K562 (cell line): Measurements from ENCODE around the gene PPP2R5A. TPM values are rescaled to one million over a fixed set of nuclear protein-coding genes. Genes with fewer than 3 reads are reported as not detected.

Source experiments
- ATAC-seq: fragments of 200-7000 bp; cut with Tn5 transposase; 3 replicates; pipeline ENCODE4 v1.9.1; 2020; ENCODE audit warnings: moderate library complexity
- BruUV-seq: library from RNA; stranded (reverse); fragments of 400-500 nt; replicated peaks from 2 replicates; lab custom pipeline; 2021; lab: Mats Ljungman, UMichigan
- CTCF ChIA-PET: fragments of 300-600 bp; formaldehyde crosslinking; extraction: SDS; loops from one replicate; lab custom pipeline; 2021; ENCODE audit warnings: low intra/inter-chr PET ratio; lab: Yijun Ruan, JAX
- POLR2A ChIA-PET: fragments of 300-600, 350-650 bp; sonication (Branson Sonifier 250); formaldehyde crosslinking; extraction: SDS; loops from one replicate; lab custom pipeline; 2021; ENCODE audit warnings: antibody characterized with exemption, inconsistent platforms; lab: Yijun Ruan, JAX
- DNase-seq, 4 experiments: peaks; one replicate each; pipeline versions ENCODE4 v3.0.0 to v3.0.0-alpha.2; 2011 to 2018; ENCODE audit warnings: low spot score in 3 of 4, mixed read lengths in 3 of 4; ENCODE audit errors: extremely low read depth in 1 of 4
- FAIRE-seq: peaks from 2 replicates; lab custom pipeline; 2011; peaks lifted over from hg19 to GRCh38; lab: Jason Lieb, UNC
- H2AFZ ChIP-seq: 2 replicates; pipeline ENCODE4 v1.6.0; 2011; ENCODE audit warnings: low read depth, low read length, control low read depth, inconsistent platforms
- H3K27ac ChIP-seq: fragments of 200-600 bp; 3 replicates; pipeline ENCODE4 v1.8.0; 2011; ENCODE audit warnings: low read depth, mild to moderate bottlenecking, control low read depth, inconsistent platforms, low read length, moderate library complexity, mixed read lengths; ENCODE audit errors: extremely low read depth
- H3K27me3 ChIP-seq, 2 experiments: fragments of 300-600 bp in 1 of 2; 2 replicates in 1 of 2; 3 replicates in 1 of 2; pipeline versions ENCODE4 v1.6.0 to v1.8.0; 2011; ENCODE audit warnings: inconsistent platforms in 2 of 2, low read length in 2 of 2, mild to moderate bottlenecking in 1 of 2, mixed read lengths in 1 of 2, moderate library complexity in 1 of 2; ENCODE audit not compliant: control insufficient read depth in 2 of 2, insufficient read depth in 2 of 2
- H3K36me3 ChIP-seq: fragments of 300-600 bp; 3 replicates; pipeline ENCODE4 v1.8.0; 2011; ENCODE audit warnings: mild to moderate bottlenecking, low read length, inconsistent platforms; ENCODE audit not compliant: control insufficient read depth, insufficient read depth
- H3K4me1 ChIP-seq, 2 experiments: fragments of 200-600 bp in 1 of 2; replicated peaks in 1 of 2; 2 replicates in 1 of 2; 3 replicates in 1 of 2; pipeline versions ENCODE4 v1.5.1 to v1.8.0; 2011; ENCODE audit warnings: inconsistent platforms in 2 of 2, low read length in 2 of 2, mild to moderate bottlenecking in 1 of 2, mixed read lengths in 1 of 2, moderate library complexity in 1 of 2; ENCODE audit not compliant: control insufficient read depth in 2 of 2, insufficient read depth in 2 of 2
- H3K4me2 ChIP-seq: 2 replicates; pipeline ENCODE4 v1.6.1; 2011; ENCODE audit warnings: low read length, control low read depth, inconsistent platforms, mixed read lengths; ENCODE audit not compliant: insufficient read depth
- H3K4me3 ChIP-seq: fragments of 200-600 bp; sonication (generic), shearing (Covaris generic); 2 replicates; pipeline ENCODE4 v1.5.1; 2016; ENCODE audit warnings: control low read depth, inconsistent platforms
- H3K79me2 ChIP-seq: fragments of 200-600 bp; 3 replicates; pipeline ENCODE4 v1.8.0; 2011; ENCODE audit warnings: low read length, inconsistent platforms; ENCODE audit not compliant: control insufficient read depth, insufficient read depth
- H3K9ac ChIP-seq, 2 experiments: 2 replicates each; pipeline versions ENCODE4 v1.6.0 to v1.6.1; 2011; ENCODE audit warnings: low read depth in 2 of 2, low read length in 2 of 2, control low read depth in 1 of 2, inconsistent platforms in 1 of 2, mild to moderate bottlenecking in 1 of 2, mixed read lengths in 1 of 2; ENCODE audit not compliant: insufficient read depth in 1 of 2
- H3K9me1 ChIP-seq: one replicate; pipeline ENCODE4 v1.6.0; 2011; ENCODE audit warnings: inconsistent platforms, mild to moderate bottlenecking, low read length, moderate library complexity; ENCODE audit not compliant: control insufficient read depth, insufficient read depth
- H3K9me3 ChIP-seq: replicated peaks from 2 replicates; pipeline ENCODE4 v1.5.1; 2011; ENCODE audit warnings: low read depth, low read length, inconsistent platforms; ENCODE audit not compliant: control insufficient read depth, insufficient read depth
- H4K20me1 ChIP-seq: replicated peaks from 2 replicates; pipeline ENCODE4 v1.6.1; 2011; ENCODE audit warnings: low read length, inconsistent platforms, mixed read lengths; ENCODE audit not compliant: control insufficient read depth, insufficient read depth
- BRF1 ChIP-seq: IDR thresholded peaks from 3 replicates; pipeline ENCODE4 v1.6.1; 2011; ENCODE audit warnings: borderline replicate concordance, mild to moderate bottlenecking; ENCODE audit not compliant: insufficient read length; ENCODE audit errors: extremely low read depth
- CBFA2T2 ChIP-seq: fragments of 450-650 bp; conservative IDR thresholded peaks from 2 replicates; pipeline ENCODE4 v1.6.1; 2017; ENCODE audit warnings: mild to moderate bottlenecking
- CC2D1A ChIP-seq: fragments of 450-650 bp; IDR thresholded peaks from 2 replicates; pipeline ENCODE4 v1.6.1; 2017; ENCODE audit warnings: mild to moderate bottlenecking
- CGGBP1 ChIP-seq: fragments of 250-450 bp; sonication (Bioruptor Pico); IDR thresholded peaks from 2 replicates; pipeline ENCODE4 v1.9.0; 2021; ENCODE audit warnings: mild to moderate bottlenecking
- MAFG ChIP-seq: fragments of 450-650 bp; conservative IDR thresholded peaks from 2 replicates; pipeline ENCODE4 v1.6.1; 2016; ENCODE audit warnings: missing genetic modification characterization, missing compliant biosample characterization
- POLR2H ChIP-seq: IDR thresholded peaks from 2 replicates; pipeline ENCODE4 v1.6.1; 2016; ENCODE audit warnings: missing genetic modification characterization, low read depth, mild to moderate bottlenecking, control low read depth, missing compliant biosample characterization, moderate library complexity
- STAT5A ChIP-seq: IDR thresholded peaks from 2 replicates; pipeline ENCODE4 v1.6.1; 2012; ENCODE audit warnings: low read length, inconsistent platforms, borderline replicate concordance
- TFAM ChIP-seq: fragments of 250-450 bp; sonication (Bioruptor Pico); conservative IDR thresholded peaks from 2 replicates; pipeline ENCODE4 v1.5.0; 2021; ENCODE audit warnings: mild to moderate bottlenecking, moderate library complexity
- TFAP4 ChIP-seq: sonication (generic); formaldehyde crosslinking; IDR thresholded peaks from 2 replicates; pipeline ENCODE4 v1.8.0; 2022; ENCODE audit warnings: missing genetic modification reagents, mild to moderate bottlenecking, moderate library complexity, borderline replicate concordance
- ZFP1 ChIP-seq: fragments of 450-650 bp; formaldehyde crosslinking; IDR thresholded peaks from 2 replicates; pipeline ENCODE4 v1.4.0; 2020; ENCODE audit warnings: mild to moderate bottlenecking, mixed read lengths
- ZNF232 ChIP-seq: sonication (generic); formaldehyde crosslinking; IDR thresholded peaks from 2 replicates; pipeline ENCODE4 v1.8.0; 2022; ENCODE audit warnings: mild to moderate bottlenecking, missing genetic modification reagents
- WGBS: fragments of 100-300 bp; shearing (Covaris generic); methylation state at CpG from one replicate; pipeline ENCODE4 v1.1.6; 2016; ENCODE audit warnings: low coverage, mixed read lengths; ENCODE audit not compliant: insufficient coverage; ENCODE audit errors: missing lambda C conversion rate; 5-methylcytosine and 5-hydroxymethylcytosine counted together
- in situ Hi-C: fragments of 300-500 bp; cut with MboI; formaldehyde crosslinking; loops from 4 replicates; pipeline ENCODE4 v1.15.0; 2018; ENCODE audit warnings: inconsistent platforms, mixed read lengths
- intact Hi-C: fragments of 100-400 bp; cut with micrococcal nuclease; formaldehyde crosslinking; loops from 2 replicates; pipeline ENCODE4 v1.14.2; 2022
- polyA plus RNA-seq, 8 experiments: library from polyadenylated mRNA; depleted of rRNA in 4 of 8; stranded (reverse) in 5 of 8; unstranded in 3 of 8; fragments of >200 nt; fragmentation: Nextera tagmentation in 2 of 8; fragmentation: Illumina TruSeq in 1 of 8; extraction: Ambion mirVana in 2 of 8; extraction: Trizol in 1 of 8; gene quantifications; 2 replicates each; pipeline versions ENCODE4 v1.2.1 to v1.2.3, GENCODE V29; 2011 to 2014; ENCODE audit warnings: inconsistent platforms in 1 of 8, missing spikeins in 1 of 8
- total RNA-seq, 7 experiments: library from RNA; depleted of rRNA in 6 of 7; stranded (reverse); fragments of >200 nt in 6 of 7; fragmentation: Illumina TruSeq in 2 of 7; extraction: Trizol in 2 of 7; gene quantifications; 2 replicates each; pipeline versions ENCODE4 v1.2.1 to v1.2.3, GENCODE V29; 2011 to 2021; ENCODE audit warnings: low replicate concordance in 1 of 7

PPP2R5A gene
- total and polyA plus RNA-seq, 9 of the 15 experiments (the other 6 are each of a cell fraction or from before 2014, with no cell fraction given) = 26.9 to 106 (median 64.3) TPM

GRCh38 chr1:212242985-212243308 lies 42.3 kb upstream of the PPP2R5A start:
- DNase-seq (peak in 1 of 4 experiments; percentile 55), ATAC-seq (peak; percentile 5; the same call in 2 of the 3 replicates), FAIRE-seq (no peak)
- ChIA-PET POLR2A (interaction anchor here (0.5 to 3.5 kb wide), 12 partner anchors 9 to 125 kb away, joined by 3 to 16 read pairs (median 4); no protein-coding TSS in a partner anchor), CTCF (no interaction called here)
- H3K27ac ChIP-seq = peak overlapping the region; percentile 89
- H3K9ac ChIP-seq = peak overlapping the region; percentile 30 to 70; a peak in 3 of 4 replicates
- H3K4me2 ChIP-seq = peak overlapping the region; percentile 66
- no peaks in the 10 kb centered on the region for H3K79me2 ChIP-seq
- no peaks in the 10 kb centered on the region for H4K20me1 ChIP-seq
- in situ Hi-C loops = no loop called here
- intact Hi-C loops = loop anchor here (2.0 kb wide), 1 partner anchor 42 kb away; the partner anchor contains the start of gene PPP2R5A
- peaks cover 12 to 57% of the 10 kb centered on the region in 2 experiments for H3K4me1 ChIP-seq
- no peaks in the 10 kb centered on the region for H3K27me3 ChIP-seq
- WGBS = 77% methylated on average over 1 of the region's 1 CpG
- no peaks in the 10 kb centered on the region for H3K9me1 ChIP-seq
- BruUV-seq = no TSS peak
- no peaks in the 10 kb centered on the region for H3K9me3 ChIP-seq
- no peaks in the 10 kb centered on the region; the same call in 2 of the 3 replicates for H3K36me3 ChIP-seq
- peak overlapping the region; percentile 96 for H2AFZ ChIP-seq
- H3K4me3 ChIP-seq = no peak overlapping the region
- TF ChIP-seq POLR2H (tag) = no peak
- TF ChIP-seq TFAM (CRISPR knock-in tag) = no peak
- TF ChIP-seq TFAP4 (CRISPR knock-in tag) = no peak
- no peak for TF ChIP-seq ZFP1 (CRISPR knock-in tag)
- no peak for TF ChIP-seq CGGBP1
- TF ChIP-seq CBFA2T2 = no peak
- no peak for TF ChIP-seq CC2D1A
- no peak for TF ChIP-seq MAFG (tag)
- no peak for TF ChIP-seq STAT5A
- TF ChIP-seq ZNF232 (CRISPR knock-in tag) = no peak
- no peak for TF ChIP-seq BRF1
